NCI-H1105 treated with DMSO at 0.1 percent for 48 hours (cell line): Measurements from ENCODE around the gene ZBTB33.
A peak's percentile ranks its signal among the peaks of the same experiment; 100 is the strongest.

Experiments used
- DNase-seq: peaks from one replicate; lab custom pipeline; 2025; lab: John Stamatoyannopoulos, UW

Gene ZBTB33

DNA sequence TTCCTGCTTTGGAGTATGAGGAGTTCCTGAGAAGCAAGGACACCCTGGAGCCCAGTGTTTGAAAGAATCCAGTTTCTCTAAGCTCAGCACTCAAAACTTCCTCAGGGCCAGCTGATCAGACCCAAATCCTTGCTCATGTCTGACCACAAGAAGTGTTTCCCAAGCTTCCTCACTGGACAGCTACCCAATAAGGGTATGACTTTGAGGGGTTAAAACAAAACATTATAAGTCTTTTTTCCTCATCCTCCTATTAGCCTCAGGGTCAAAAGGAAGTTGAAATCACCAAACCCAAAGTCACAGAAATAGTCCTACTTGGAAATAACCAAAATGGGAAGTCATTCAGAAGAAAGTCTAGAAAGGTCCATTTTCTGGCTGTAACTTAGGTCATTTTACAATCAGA, 13.7 kb downstream of the ZBTB33 start:
- no peak for DNase-seq

- no peak for DNase-seq
These were observed 18.9 kb downstream of the ZBTB33 start for GRCh38 chrX:120269373-120270035.

- DNase-seq: no peak
These were observed 20.0 kb downstream of the ZBTB33 start for GRCh38 chrX:120270567-120270966.

DNA sequence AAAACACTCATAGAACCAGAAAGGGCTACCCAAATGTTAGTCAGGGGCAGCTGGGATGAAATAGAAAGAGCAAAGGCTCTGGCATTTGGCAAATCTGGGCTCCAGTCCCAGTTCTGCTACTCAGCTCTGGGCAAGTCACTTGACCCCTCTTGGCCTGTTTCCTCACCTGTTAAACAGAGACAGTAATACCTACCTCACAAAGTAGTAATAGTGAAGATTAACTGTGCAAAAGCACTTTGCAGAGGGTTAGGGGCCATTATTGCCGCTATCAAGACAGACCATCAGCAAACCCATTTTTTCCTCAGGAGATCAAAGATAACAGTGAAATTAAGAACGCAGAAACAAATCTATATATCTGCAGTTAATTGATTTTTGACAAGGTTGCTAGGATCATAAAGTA, 20.6 kb downstream of the ZBTB33 start:
- DNase-seq: no peak

DNA sequence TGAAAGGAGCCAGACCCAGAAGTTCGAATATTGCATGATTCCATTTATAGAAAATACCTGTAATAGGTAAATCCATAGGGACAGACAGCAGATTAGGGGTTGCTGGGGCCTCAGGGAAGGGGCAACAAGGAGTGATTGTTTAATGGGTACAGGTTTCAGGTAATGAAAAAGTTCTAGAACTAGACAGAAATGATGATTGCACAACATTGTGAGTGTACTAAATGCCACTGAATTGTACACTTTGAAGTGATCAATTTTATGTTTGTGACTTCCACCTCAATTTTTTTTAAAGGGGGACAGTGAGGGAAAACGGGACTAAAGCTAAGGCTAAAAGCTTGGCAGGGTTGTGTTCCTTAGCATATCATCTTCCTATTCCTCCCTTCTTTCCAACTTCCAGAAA, 23.5 kb downstream of the ZBTB33 start:
- no peak for DNase-seq

GRCh38 chrX:120274958-120275357, 24.3 kb downstream of the ZBTB33 start:
- DNase-seq: no peak

DNA sequence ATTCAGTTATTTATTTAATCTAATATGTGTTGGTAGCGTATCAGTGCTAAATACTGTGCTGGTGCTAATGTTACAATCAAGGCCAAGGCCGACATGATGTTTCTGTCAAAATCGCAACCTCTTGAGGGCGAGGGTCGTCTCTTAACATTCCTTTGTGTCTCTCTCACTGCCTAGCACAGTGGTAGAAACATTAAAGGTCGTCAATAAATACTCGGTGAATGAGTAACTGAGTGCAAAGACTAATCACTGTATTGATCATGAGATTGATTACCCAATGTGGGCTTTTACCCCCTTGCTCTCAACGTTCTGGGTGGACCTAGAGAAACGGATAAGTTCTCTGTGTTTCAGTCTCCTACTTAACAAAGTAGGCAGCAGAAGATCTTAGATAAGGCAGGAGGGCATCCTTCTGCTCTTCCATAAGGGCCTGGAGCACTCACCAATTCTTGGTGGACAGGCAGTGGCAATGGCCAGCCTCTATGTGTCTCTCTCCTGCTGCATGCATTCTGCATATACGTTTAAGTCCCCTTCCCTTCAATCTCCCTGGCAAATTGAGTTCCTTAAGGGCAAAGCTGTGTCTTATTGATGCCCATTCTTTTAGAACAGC, 30.5 kb downstream of the ZBTB33 start:
- DNase-seq: no peak

- no peak for DNase-seq
These were observed 31.1 kb downstream of the ZBTB33 start for GRCh38 chrX:120281761-120282160.

- no peak for DNase-seq
These were observed 32.1 kb downstream of the ZBTB33 start for GRCh38 chrX:120282697-120283096.

DNA sequence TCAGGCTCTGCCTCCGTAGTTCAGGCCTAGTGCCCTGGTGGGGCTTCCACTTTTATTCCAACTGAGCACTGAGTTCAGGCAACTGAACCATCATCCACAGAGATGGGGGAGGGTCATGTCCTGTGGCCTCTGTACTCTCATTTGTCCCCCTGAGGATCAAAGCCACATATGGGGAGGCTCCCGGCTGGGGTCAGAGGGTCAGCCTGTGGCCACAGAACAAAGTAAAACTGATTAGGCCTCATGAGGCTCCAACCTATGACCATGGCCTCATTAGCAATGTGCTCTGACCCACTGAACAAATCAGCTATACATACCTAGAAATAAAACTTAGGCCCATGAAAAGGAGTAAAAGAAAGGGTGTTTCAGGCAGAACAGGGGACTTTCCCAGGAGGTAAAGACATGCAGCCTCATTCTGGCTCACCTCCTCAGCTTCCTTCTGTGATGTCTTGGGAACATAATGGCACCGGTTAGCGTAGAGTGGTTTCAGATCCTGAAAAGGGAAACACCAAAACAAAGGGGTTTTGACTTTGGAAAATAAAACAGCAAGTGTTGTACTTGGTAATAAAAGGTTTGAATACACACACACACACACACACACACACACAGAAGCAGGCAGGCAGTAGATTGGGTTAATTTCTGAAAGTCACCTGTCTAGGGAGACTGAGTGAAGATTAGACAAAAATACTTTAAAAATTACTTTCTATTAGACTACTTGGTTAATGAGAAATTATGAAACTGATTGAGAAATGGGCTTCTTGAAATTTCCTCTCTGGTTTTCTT, 36.3 kb downstream of the ZBTB33 start:
- no peak for DNase-seq

- no peak for DNase-seq
These were observed 37.0 kb downstream of the ZBTB33 start for GRCh38 chrX:120287513-120288112.

DNA sequence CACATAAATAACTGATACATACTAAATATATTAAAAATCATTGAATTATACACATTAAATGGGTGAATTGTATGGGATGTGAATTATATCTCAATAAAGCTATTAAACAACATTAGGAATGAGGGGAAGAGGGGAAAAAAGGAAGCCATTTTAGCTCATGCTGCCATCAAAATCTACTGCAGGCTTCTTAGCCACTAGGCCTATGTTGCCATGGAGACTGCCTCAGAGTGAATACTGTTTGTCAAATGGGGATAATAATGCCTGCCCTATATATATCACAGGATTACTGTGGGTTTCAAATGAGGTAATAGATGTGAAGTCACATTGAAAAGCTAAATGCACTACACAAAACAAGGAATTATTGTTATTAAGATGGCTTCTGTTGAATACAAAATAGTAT, 39.5 kb downstream of the ZBTB33 start:
- DNase-seq: no peak

DNA sequence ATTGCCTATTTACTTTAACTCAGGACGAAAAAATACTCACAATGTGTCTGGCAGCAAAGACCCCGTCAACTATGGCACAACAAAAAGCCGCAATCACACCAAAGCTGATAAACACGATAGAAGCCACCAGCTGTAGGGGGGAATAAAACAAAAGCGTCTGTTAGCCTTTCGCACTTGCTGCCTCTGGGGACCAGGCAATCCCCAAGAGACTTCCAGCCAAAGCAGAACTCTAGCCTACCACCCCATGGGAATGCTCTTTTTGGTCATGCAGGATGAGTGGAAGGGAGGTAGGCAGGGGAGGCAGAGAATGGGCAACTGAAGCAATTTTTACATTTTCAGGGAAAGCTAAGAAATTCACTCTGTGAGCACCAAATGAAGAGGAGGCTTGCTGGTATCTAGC, 40.6 kb downstream of the ZBTB33 start:
- no peak for DNase-seq

GRCh38 chrX:120293015-120293414, 42.4 kb downstream of the ZBTB33 start:
- no peak for DNase-seq

DNA sequence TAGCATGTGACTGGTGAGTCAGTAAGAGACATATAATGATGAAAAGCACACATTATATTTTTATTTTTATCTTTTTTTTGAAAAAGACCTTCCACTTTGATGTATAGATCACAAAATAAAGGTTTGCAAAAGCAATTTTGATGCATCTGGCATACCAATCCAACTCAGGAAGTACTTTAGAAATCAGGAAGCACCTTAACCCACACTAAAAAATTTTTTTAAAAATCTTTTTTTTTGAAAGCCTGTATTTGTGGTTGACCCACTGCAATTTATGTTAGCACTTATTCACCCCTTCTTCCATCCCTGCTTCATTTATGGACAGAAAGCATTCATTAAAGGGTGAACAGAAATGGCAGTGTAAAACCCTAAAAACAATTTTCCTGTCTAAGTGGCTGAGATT, 44.0 kb downstream of the ZBTB33 start:
- no peak for DNase-seq

- DNase-seq: no peak
These were observed 47.3 kb downstream of the ZBTB33 start for GRCh38 chrX:120297923-120298322.

DNA sequence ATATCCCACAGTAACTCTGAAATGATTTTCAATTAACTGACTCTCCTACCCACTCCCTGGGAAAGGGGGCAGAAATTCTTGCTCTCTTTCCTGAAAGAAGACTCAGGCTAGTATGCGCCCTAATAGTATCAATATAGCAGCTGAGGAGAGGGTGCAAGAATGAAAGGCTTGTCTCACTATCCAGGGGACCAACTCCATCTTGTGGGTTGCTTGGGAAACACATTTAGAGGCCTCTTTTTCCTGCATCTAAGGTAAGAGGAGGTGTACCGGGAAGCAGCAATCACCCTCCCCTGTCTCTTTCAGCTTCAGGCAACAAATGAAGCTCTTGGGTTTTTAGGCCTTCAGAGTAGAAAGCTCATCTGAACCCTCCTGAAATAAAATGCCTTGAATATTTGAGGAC, 49.3 kb downstream of the ZBTB33 start:
- peak; percentile 2 for DNase-seq

DNA sequence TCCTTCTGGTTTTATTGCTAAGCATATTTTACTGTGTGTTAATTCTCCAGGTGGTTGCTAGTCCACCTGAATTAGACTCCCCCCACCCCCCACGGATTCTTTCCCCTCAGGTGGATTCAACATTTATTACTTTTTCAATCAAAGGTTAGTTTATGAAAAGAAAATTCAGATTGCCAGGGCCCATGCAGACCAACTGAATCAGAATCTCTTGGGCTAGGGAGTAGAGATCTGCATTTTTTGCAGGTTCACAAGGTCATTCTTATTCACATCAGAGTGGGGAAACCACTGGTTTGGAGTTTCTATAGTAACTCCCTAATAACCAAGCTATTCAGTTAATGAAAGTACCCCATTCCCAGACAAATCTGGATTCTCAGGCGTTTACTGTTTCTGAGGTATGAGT, 50.9 kb downstream of the ZBTB33 start:
- no peak for DNase-seq

DNA sequence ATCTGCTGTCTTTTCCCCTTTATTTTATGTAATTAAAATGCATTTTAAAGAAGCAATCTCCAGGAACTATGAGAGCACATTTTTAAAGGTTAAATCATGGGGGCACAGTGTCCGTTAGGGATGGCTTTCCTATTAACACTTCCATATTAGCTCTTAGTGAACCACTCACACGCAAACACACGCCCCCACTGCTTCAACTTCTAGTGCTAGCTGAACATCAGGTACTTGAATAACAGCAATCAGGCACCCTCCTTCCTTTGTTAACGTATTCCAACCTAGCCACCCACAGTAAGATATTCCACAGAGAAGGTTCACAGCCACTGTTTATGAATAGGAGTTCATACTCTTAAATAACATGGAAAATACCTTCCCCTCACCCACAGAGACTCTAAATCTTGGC, 51.3 kb downstream of the ZBTB33 start:
- DNase-seq: no peak

DNA sequence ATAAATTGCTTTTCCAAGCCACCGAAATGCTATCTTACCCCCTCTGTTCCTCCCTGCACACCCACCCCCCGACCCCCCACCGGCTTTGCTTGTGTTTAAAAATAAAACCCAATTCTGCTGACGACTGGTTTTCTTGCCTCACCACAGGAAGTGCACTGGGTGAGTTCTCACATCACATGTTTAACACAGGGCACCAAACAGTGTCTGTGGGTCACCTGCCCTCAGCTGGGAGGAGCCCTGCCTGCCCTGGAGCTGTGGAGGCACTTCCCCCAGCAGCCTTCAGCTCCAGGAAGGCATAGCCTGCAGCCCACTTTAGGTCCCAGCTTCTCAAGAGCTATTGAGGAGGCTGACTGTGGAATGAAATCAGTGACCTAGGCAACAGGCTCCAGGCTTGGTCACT, 51.8 kb downstream of the ZBTB33 start:
- DNase-seq: no peak

DNA sequence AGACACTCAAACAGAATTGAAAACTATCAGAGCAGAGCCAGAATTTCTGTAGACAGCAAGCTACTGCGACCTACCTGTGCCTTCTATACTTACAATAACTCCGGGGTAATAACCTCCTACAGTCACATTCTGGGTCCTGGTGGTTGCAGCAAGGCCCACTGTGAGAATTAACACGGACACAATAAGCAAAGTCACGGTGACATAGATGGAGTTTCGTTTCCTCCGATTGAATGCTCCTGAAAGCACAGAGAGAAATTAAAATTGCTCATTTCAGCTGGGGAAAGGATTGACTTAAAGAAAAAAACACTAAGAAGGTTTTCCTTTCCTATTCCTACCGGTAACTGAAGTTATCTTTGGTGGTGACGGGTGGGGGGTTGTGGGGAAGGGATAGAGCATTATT, 53.6 kb downstream of the ZBTB33 start:
- no peak for DNase-seq

GRCh38 chrX:120305531-120306141, 55.0 kb downstream of the ZBTB33 start:
- no peak for DNase-seq

DNA sequence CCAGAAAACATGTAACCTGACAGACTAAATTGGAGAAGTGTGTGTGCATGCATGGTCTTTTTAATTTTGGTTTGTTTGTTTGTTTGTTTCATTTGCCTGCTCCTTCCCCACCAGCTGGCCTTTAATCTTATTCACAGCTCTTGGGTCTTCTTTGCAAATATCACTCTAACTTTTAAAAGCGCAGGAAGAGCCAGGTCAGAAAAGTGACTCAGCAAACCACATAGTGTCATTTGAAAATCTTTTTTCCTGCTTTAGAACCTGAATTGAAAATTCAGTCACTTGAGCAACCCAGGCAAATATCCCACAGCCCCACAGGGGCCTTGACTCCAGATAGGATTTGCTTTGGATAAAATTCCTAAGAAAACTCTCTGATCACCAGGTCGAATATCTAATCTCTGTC, 56.0 kb downstream of the ZBTB33 start:
- no peak for DNase-seq
